HepG2 (cell line): Measurements from ENCODE around the gene GNG4. TPM values are rescaled to one million over a fixed set of nuclear protein-coding genes. Genes with fewer than 3 reads are reported as not detected.
"Not testable (repeated sequence)": the region's sequence is repeated elsewhere in the genome, so short reads cannot be mapped to it uniquely, and the experiment has no call there.

Source experiments
- ATAC-seq: fragments of 200-7000 bp; cut with Tn5 transposase; 3 replicates; pipeline ENCODE4 v1.9.1; 2020; ENCODE audit warnings: mild to moderate bottlenecking, moderate library complexity
- BruUV-seq: library from RNA; stranded (reverse); fragments of 400-500 nt; replicated peaks from 2 replicates; lab custom pipeline; 2021; lab: Mats Ljungman, UMichigan
- CTCF ChIA-PET: fragments of 300-600 bp; formaldehyde crosslinking; extraction: SDS; loops from one replicate; lab custom pipeline; 2021; ENCODE audit warnings: low total read pairs, inconsistent platforms, low intra/inter-chr PET ratio; lab: Yijun Ruan, JAX
- POLR2A ChIA-PET: fragments of 350-600 bp; sonication (Branson Sonifier 250); formaldehyde crosslinking; loops from one replicate; lab custom pipeline; 2020; ENCODE audit warnings: antibody characterized with exemption, inconsistent platforms; lab: Yijun Ruan, JAX
- DNase-seq: peaks from one replicate; pipeline ENCODE4 v3.0.0-alpha.2; 2015; ENCODE audit warnings: low spot score
- FAIRE-seq: peaks from 3 replicates; lab custom pipeline; 2011; peaks lifted over from hg19 to GRCh38; lab: Jason Lieb, UNC
- H2AFZ ChIP-seq: one replicate; pipeline ENCODE4 v1.6.1; 2011; ENCODE audit warnings: low read length, inconsistent platforms
- H3K27ac ChIP-seq: fragments of 300-600 bp; 3 replicates; pipeline ENCODE4 v1.8.0; 2011; ENCODE audit warnings: mixed run types, mild to moderate bottlenecking, mixed read lengths, low read length, inconsistent platforms; ENCODE audit not compliant: insufficient read depth; ENCODE audit errors: extremely low read length
- H3K27me3 ChIP-seq, 2 experiments: fragments of 200-600 bp in 1 of 2; 2 replicates in 1 of 2; 3 replicates in 1 of 2; pipeline versions ENCODE4 v1.6.0 to v1.8.0; 2011; ENCODE audit warnings: low read length in 2 of 2, mild to moderate bottlenecking in 2 of 2, moderate library complexity in 2 of 2, inconsistent platforms in 1 of 2; ENCODE audit not compliant: insufficient read depth in 2 of 2, control insufficient read depth in 1 of 2
- H3K36me3 ChIP-seq, 2 experiments: fragments of 200-600 bp in 1 of 2; replicated peaks in 1 of 2; 2 replicates in 1 of 2; 3 replicates in 1 of 2; pipeline versions ENCODE4 v1.5.1 to v1.8.0; 2011; ENCODE audit warnings: low read length in 2 of 2, inconsistent platforms in 1 of 2; ENCODE audit not compliant: insufficient read depth in 2 of 2, control insufficient read depth in 1 of 2
- H3K4me1 ChIP-seq: 2 replicates; pipeline ENCODE4 v1.5.1; 2012; ENCODE audit warnings: low read length, inconsistent platforms; ENCODE audit not compliant: insufficient read depth
- H3K4me2 ChIP-seq: 2 replicates; pipeline ENCODE4 v1.6.0; 2011; ENCODE audit warnings: low read depth, low read length, inconsistent platforms
- H3K4me3 ChIP-seq, 3 experiments: fragments of 200-600 bp in 1 of 3; sonication (generic), shearing (Covaris generic) in 1 of 3; replicated peaks in 1 of 3; 2 replicates each; pipeline ENCODE4 v1.5.1; 2011 to 2016; ENCODE audit warnings: low read length in 3 of 3, inconsistent platforms in 2 of 3, low read depth in 2 of 3, mild to moderate bottlenecking in 2 of 3, control low read depth in 1 of 3, mixed read lengths in 1 of 3; ENCODE audit not compliant: insufficient read depth in 1 of 3
- H3K79me2 ChIP-seq: one replicate; pipeline ENCODE4 v1.6.1; 2011; ENCODE audit warnings: low read length, inconsistent platforms; ENCODE audit not compliant: insufficient read depth
- H3K9ac ChIP-seq: 2 replicates; pipeline ENCODE4 v1.6.0; 2011; ENCODE audit warnings: mild to moderate bottlenecking, low read depth, low read length, inconsistent platforms; ENCODE audit not compliant: insufficient read depth
- H3K9me3 ChIP-seq: 2 replicates; pipeline ENCODE4 v1.5.1; 2012; ENCODE audit warnings: mild to moderate bottlenecking, low read length
- H4K20me1 ChIP-seq: 2 replicates; pipeline ENCODE4 v1.6.0; 2011; ENCODE audit warnings: inconsistent platforms, mild to moderate bottlenecking, low read length, moderate library complexity; ENCODE audit not compliant: insufficient read depth
- HNRNPK ChIP-seq: fragments of 200-400 bp; formaldehyde crosslinking; IDR thresholded peaks from 2 replicates; pipeline ENCODE4 v1.6.1; 2018; ENCODE audit warnings: low read length, low read depth, moderate library complexity, mild to moderate bottlenecking; ENCODE audit not compliant: poor library complexity, severe bottlenecking
- WGBS: methylation state at CpG from one replicate; pipeline ENCODE4 v1.1.6; 2017; ENCODE audit warnings: low lambda C conversion rate; 5-methylcytosine and 5-hydroxymethylcytosine counted together
- in situ Hi-C: cut with HindIII; loops from 2 replicates; pipeline ENCODE4 v1.10.0; 2017; ENCODE audit warnings: low pct_unique_long_range_greater_than_20kb; ENCODE audit not compliant: extremely low pct_ligation_motif_present
- intact Hi-C: fragments of 100-400 bp; cut with micrococcal nuclease; formaldehyde crosslinking; loops from one replicate; pipeline ENCODE4 v1.10.0; 2022; ENCODE audit not compliant: unreplicated experiment
- polyA plus RNA-seq, 8 experiments: library from polyadenylated mRNA; depleted of rRNA in 3 of 8; stranded (reverse) in 7 of 8; unstranded in 1 of 8; fragments of >200 nt; fragmentation: Illumina TruSeq in 4 of 8; extraction: Trizol in 4 of 8; gene quantifications; 2 replicates each; pipeline versions ENCODE4 v1.2.1 to v1.2.3, GENCODE V29; 2011 to 2016; ENCODE audit warnings: low read depth in 4 of 8, missing spikeins in 1 of 8, mixed read lengths in 1 of 8; ENCODE audit not compliant: insufficient read depth in 1 of 8
- total RNA-seq, 5 experiments: library from RNA; depleted of rRNA; stranded (reverse); fragments of >200 nt; fragmentation: Illumina TruSeq; extraction: Trizol; gene quantifications; 2 replicates each; pipeline ENCODE4 v1.2.3, GENCODE V29; 2016; ENCODE audit warnings: low read depth in 1 of 5
- TF ChIP-seq, protein P1 (sequence below): sonication (generic); formaldehyde crosslinking; IDR thresholded peaks from 2 replicates; pipeline ENCODE4 v1.5.0; 2020; ENCODE audit warnings: mild to moderate bottlenecking, missing genetic modification reagents

Gene GNG4
- total and polyA plus RNA-seq, 2 of the 13 experiments (the other 11 are each of a cell fraction or from before 2014, with no cell fraction given): 27.1 to 69.5 TPM

DNA sequence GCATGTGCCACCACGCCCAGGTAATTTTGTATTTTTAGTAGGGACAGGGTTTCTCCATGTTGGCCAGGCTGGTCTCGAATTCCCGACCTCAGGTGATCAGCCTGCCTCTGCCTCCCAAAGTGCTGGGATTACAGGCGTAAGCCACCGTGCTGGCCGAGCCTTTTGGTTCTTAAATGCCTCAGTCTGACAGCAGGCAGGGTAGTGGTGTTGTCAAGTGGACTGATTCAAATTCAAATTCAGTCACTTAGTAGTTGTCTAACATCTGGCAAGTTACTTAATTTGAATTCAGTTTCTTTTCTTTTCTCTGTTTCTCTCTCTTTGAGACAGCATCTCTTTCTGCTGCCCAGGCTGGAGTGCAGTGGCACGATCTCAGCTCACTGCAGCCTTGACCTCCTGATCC is 106.7 kb downstream of the GNG4 start:
- H3K4me1 ChIP-seq, H3K4me3 ChIP-seq, BruUV-seq, DNase-seq, H3K27ac ChIP-seq, H3K36me3 ChIP-seq, H3K9ac ChIP-seq, H2AFZ ChIP-seq, H3K4me2 ChIP-seq, H4K20me1 ChIP-seq, intact Hi-C loops, in situ Hi-C loops, ATAC-seq, CTCF ChIA-PET, FAIRE-seq, H3K27me3 ChIP-seq, H3K9me3 ChIP-seq, H3K79me2 ChIP-seq, POLR2A ChIA-PET: not testable (repeated sequence)
- WGBS: 73% methylated on average over 3 of the region's 7 CpGs

DNA sequence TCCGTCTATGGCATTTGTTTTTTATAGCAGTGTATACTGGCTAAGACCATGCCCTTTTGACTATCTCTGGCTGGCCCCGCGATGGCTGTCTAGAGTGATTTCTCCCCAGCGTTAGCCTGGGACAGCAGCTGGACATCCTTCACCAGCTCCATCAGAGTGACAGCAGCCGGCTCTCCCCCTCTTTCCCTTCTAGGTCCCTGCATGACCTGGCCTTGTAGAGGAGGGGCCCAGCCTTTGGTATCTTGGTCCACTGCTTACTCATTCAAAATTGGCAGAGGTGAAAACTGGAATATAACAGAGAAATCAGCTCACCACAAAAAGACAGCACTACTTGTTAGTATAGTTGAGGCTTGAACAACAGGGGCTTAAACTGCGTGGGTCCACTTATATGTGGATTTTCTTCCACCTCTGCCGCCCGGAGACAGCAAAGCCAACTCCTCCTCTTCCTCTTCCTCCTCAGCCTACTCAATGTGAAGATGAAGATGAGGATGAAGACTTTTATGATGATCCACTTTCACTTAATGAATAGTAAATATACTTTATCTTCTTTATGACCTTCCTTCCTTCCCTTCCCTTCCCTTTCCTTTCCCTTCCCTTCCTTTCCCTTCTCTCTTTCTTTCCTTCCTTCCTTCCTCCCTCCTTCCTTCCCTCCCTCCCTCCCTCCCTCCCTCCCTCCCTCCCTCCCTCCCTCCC is 116.0 kb downstream of the GNG4 start:
- H3K4me2 ChIP-seq: no peak overlapping the region

More for the DNA sequence above, 116.0 kb downstream of the GNG4 start:
- 65% methylated on average over 8 of the region's 8 CpGs for WGBS
- in situ Hi-C loops: no loop called here
- intact Hi-C loops: no loop called here
- H4K20me1 ChIP-seq: no peaks in the 10 kb centered on the region
- H2AFZ ChIP-seq: no peak overlapping the region
- ATAC-seq: no peak
- no TSS peak for BruUV-seq
- no peak overlapping the region for H3K27ac ChIP-seq
- H3K9ac ChIP-seq: no peak overlapping the region
- H3K27me3 ChIP-seq: no peaks in the 10 kb centered on the region
- H3K36me3 ChIP-seq: no peaks in the 10 kb centered on the region
- H3K4me3 ChIP-seq: no peak overlapping the region
- DNase-seq: no peak
- H3K4me1 ChIP-seq: no peaks in the 10 kb centered on the region
- ChIA-PET POLR2A (no interaction called here), CTCF (no interaction called here)
- TF ChIP-seq, protein P1, sequence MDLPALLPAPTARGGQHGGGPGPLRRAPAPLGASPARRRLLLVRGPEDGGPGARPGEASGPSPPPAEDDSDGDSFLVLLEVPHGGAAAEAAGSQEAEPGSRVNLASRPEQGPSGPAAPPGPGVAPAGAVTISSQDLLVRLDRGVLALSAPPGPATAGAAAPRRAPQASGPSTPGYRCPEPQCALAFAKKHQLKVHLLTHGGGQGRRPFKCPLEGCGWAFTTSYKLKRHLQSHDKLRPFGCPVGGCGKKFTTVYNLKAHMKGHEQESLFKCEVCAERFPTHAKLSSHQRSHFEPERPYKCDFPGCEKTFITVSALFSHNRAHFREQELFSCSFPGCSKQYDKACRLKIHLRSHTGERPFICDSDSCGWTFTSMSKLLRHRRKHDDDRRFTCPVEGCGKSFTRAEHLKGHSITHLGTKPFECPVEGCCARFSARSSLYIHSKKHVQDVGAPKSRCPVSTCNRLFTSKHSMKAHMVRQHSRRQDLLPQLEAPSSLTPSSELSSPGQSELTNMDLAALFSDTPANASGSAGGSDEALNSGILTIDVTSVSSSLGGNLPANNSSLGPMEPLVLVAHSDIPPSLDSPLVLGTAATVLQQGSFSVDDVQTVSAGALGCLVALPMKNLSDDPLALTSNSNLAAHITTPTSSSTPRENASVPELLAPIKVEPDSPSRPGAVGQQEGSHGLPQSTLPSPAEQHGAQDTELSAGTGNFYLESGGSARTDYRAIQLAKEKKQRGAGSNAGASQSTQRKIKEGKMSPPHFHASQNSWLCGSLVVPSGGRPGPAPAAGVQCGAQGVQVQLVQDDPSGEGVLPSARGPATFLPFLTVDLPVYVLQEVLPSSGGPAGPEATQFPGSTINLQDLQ (CRISPR knock-in tag): no peak
- peak; percentile 67 for TF ChIP-seq HNRNPK
- no peaks in the 10 kb centered on the region for H3K9me3 ChIP-seq
- no peak for FAIRE-seq
- H3K79me2 ChIP-seq: no peaks in the 10 kb centered on the region
